Endothelial cell (in vitro differentiated cells): ENCODE data around the gene CCNYL1. TPM values are rescaled to one million over a fixed set of nuclear protein-coding genes. Genes with fewer than 3 reads are reported as not detected.
"Not testable (repeated sequence)": the region's sequence is repeated elsewhere in the genome, so short reads cannot be mapped to it uniquely, and the experiment has no call there.

Experiments used
- DNase-seq: peaks from one replicate; pipeline ENCODE4 v3.0.0; 2021; ENCODE audit warnings: low spot score
- H3K27ac Mint-ChIP-seq: one replicate; pipeline ENCODE4 v1.8.0; 2021; ENCODE audit warnings: mixed read lengths, inconsistent platforms; ENCODE audit not compliant: unreplicated experiment
- H3K27me3 Mint-ChIP-seq: one replicate; pipeline ENCODE4 v1.8.0; 2021; ENCODE audit warnings: mild to moderate bottlenecking, moderate library complexity, mixed read lengths, inconsistent platforms; ENCODE audit not compliant: unreplicated experiment
- H3K36me3 Mint-ChIP-seq: one replicate; pipeline ENCODE4 v1.8.0; 2021; ENCODE audit warnings: mild to moderate bottlenecking, low read depth, mixed read lengths, inconsistent platforms; ENCODE audit not compliant: unreplicated experiment
- H3K4me1 Mint-ChIP-seq: one replicate; pipeline ENCODE4 v1.8.0; 2021; ENCODE audit warnings: mild to moderate bottlenecking, mixed read lengths, inconsistent platforms; ENCODE audit not compliant: unreplicated experiment
- H3K4me3 Mint-ChIP-seq: one replicate; pipeline ENCODE4 v1.8.0; 2021; ENCODE audit warnings: mild to moderate bottlenecking, mixed read lengths, inconsistent platforms; ENCODE audit not compliant: unreplicated experiment
- H3K9me3 Mint-ChIP-seq: one replicate; pipeline ENCODE4 v1.8.0; 2021; ENCODE audit warnings: mixed read lengths, inconsistent platforms; ENCODE audit not compliant: unreplicated experiment
- total RNA-seq: library from RNA; stranded (reverse); fragmentation: NEBNext Ultra II Directional; extraction: Animal tissue kit (Norgen Biotek cat#: 25700); gene quantifications from one replicate; pipeline ENCODE4 v1.2.1, GENCODE V29; 2021; ENCODE audit not compliant: unreplicated experiment
- TF ChIP-seq, protein P1 (sequence below): fragments of 200-600 bp; sonication (generic); IDR thresholded peaks from one replicate; pipeline ENCODE4 v1.5.0; 2021; ENCODE audit warnings: antibody characterized with exemption; ENCODE audit not compliant: unreplicated experiment

Gene CCNYL1
- total RNA-seq, 1 donor from 2014 or later = 75.5 TPM

- Mint-ChIP-seq H3K4me3 (no peak overlapping the region), H3K27ac (no peak overlapping the region), H3K27me3 (no peaks in the 10 kb centered on the region), H3K36me3 (peaks cover 9% of the 10 kb centered on the region), H3K4me1 (no peaks in the 10 kb centered on the region), H3K9me3 (no peaks in the 10 kb centered on the region)
- TF ChIP-seq, protein P1, sequence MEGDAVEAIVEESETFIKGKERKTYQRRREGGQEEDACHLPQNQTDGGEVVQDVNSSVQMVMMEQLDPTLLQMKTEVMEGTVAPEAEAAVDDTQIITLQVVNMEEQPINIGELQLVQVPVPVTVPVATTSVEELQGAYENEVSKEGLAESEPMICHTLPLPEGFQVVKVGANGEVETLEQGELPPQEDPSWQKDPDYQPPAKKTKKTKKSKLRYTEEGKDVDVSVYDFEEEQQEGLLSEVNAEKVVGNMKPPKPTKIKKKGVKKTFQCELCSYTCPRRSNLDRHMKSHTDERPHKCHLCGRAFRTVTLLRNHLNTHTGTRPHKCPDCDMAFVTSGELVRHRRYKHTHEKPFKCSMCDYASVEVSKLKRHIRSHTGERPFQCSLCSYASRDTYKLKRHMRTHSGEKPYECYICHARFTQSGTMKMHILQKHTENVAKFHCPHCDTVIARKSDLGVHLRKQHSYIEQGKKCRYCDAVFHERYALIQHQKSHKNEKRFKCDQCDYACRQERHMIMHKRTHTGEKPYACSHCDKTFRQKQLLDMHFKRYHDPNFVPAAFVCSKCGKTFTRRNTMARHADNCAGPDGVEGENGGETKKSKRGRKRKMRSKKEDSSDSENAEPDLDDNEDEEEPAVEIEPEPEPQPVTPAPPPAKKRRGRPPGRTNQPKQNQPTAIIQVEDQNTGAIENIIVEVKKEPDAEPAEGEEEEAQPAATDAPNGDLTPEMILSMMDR = no peak
- no peak for DNase-seq
Measured at GRCh38 chr2:207734636-207735512, 23.4 kb downstream of the CCNYL1 start.

DNA sequence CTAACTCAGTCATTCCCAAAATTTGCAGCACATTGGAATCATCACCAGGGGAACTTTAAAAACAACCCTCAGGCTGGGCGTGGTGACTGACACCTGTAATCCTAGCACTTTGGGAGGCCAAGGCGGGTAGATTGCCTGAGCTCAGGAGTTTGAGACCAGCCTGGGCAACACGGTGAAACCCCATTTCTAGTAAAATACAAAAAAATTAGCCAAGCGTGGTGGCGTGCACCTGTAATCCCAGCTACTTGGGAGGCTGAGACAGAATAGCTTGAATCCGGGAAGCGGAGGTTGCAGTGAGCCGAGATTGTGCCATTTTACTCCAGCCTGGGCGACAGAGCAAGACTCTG is 24.0 kb downstream of the CCNYL1 start:
- not testable (repeated sequence) for H3K4me1 Mint-ChIP-seq, H3K27ac Mint-ChIP-seq, H3K9me3 Mint-ChIP-seq, H3K36me3 Mint-ChIP-seq, H3K27me3 Mint-ChIP-seq, DNase-seq
- H3K4me3 Mint-ChIP-seq = peak overlapping the region; percentile 42

- DNase-seq = no peak
- TF ChIP-seq, protein P1 = no peak
- Mint-ChIP-seq H3K36me3 (peaks cover 7% of the 10 kb centered on the region), H3K27ac (no peak overlapping the region), H3K4me1 (no peaks in the 10 kb centered on the region), H3K4me3 (no peak overlapping the region), H3K9me3 (no peaks in the 10 kb centered on the region), H3K27me3 (no peaks in the 10 kb centered on the region)
Measured at GRCh38 chr2:207743514-207743913, 32.1 kb downstream of the CCNYL1 start.

DNA sequence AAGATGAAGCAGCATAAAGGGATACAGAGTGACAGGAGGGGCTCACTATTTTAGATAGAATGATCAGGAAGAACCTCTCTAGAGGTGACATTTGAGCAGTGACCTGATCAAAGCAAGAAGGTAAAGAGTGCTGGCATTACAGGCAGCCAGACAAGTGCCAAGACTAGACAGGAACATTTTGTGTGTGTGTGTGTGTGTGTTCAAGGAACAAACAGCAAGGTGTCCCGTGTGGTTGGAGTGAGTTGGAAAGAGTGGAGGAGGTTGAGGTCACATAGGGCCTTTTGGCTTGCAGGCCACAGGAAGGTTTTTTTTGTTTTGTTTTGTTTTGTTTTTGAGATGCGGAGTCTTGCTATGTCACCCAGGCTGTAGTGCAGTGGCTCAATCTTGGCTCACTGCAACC is 32.6 kb downstream of the CCNYL1 start:
- Mint-ChIP-seq H3K27ac (no peak overlapping the region), H3K4me1 (no peaks in the 10 kb centered on the region), H3K27me3 (no peaks in the 10 kb centered on the region), H3K36me3 (peaks cover 7% of the 10 kb centered on the region), H3K9me3 (no peaks in the 10 kb centered on the region), H3K4me3 (no peak overlapping the region)
- no peak for DNase-seq
- TF ChIP-seq, protein P1 = no peak

- TF ChIP-seq, protein P1 = no peak
- no peaks in the 10 kb centered on the region for H3K9me3 Mint-ChIP-seq
- H3K36me3 Mint-ChIP-seq = peaks cover 7% of the 10 kb centered on the region
- DNase-seq = no peak
- H3K27me3 Mint-ChIP-seq = no peaks in the 10 kb centered on the region
- H3K4me1 Mint-ChIP-seq = no peaks in the 10 kb centered on the region
- no peak overlapping the region for H3K27ac Mint-ChIP-seq
- no peak overlapping the region for H3K4me3 Mint-ChIP-seq
Measured at GRCh38 chr2:207744451-207744850, 33.0 kb downstream of the CCNYL1 start.
